ENCODE data around the gene KRT26.

Gene KRT26

GRCh38 chr17:40777971-40778370, 6.0 kb upstream of the KRT26 start:
- no peak overlapping the region for H3K27ac ChIP-seq
- DNase-seq, result no peak
- TF ChIP-seq CTCF (IDR thresholded peaks at IDR 0.05; ENCODE audit: low read depth, low read length), result no peak
- H3K4me3 ChIP-seq (ENCODE audit: low read depth, low read length), result no peak overlapping the region
- peaks cover 98% of the 10 kb centered on the region for H3K27me3 ChIP-seq (ENCODE audit: insufficient read depth, low read depth, severe bottlenecking)
- peaks cover 11% of the 10 kb centered on the region for H3K9me3 ChIP-seq (ENCODE audit: severe bottlenecking)
- no peaks in the 10 kb centered on the region for H3K36me3 ChIP-seq

GRCh38 chr17:40777459-40777858, 5.5 kb upstream of the KRT26 start:
- no peak for DNase-seq
- TF ChIP-seq CTCF (IDR thresholded peaks at IDR 0.05; ENCODE audit: low read depth, low read length), result no peak
- H3K9me3 ChIP-seq (ENCODE audit: severe bottlenecking), result peaks cover 11% of the 10 kb centered on the region
- no peak overlapping the region for H3K4me3 ChIP-seq (ENCODE audit: low read depth, low read length)
- no peak overlapping the region for H3K27ac ChIP-seq
- H3K36me3 ChIP-seq, result no peaks in the 10 kb centered on the region
- H3K27me3 ChIP-seq (ENCODE audit: insufficient read depth, low read depth, severe bottlenecking), result peaks cover 98% of the 10 kb centered on the region

GRCh38 chr17:40775945-40776344, 3.9 kb upstream of the KRT26 start:
- Histone ChIP-seq H3K27me3 (ENCODE audit: insufficient read depth, low read depth, severe bottlenecking) (peaks cover 98% of the 10 kb centered on the region), H3K27ac (no peak overlapping the region), H3K36me3 (no peaks in the 10 kb centered on the region), H3K9me3 (ENCODE audit: severe bottlenecking) (peaks cover 11% of the 10 kb centered on the region), H3K4me3 (ENCODE audit: low read depth, low read length) (no peak overlapping the region)
- no peak for TF ChIP-seq CTCF (IDR thresholded peaks at IDR 0.05; ENCODE audit: low read depth, low read length)
- DNase-seq, result no peak

- Histone ChIP-seq H3K27ac (no peak overlapping the region), H3K4me3 (ENCODE audit: low read depth, low read length) (no peak overlapping the region), H3K9me3 (ENCODE audit: severe bottlenecking) (peaks cover 29% of the 10 kb centered on the region), H3K27me3 (ENCODE audit: insufficient read depth, low read depth, severe bottlenecking) (peaks cover 65% of the 10 kb centered on the region), H3K36me3 (no peaks in the 10 kb centered on the region)
- TF ChIP-seq CTCF (IDR thresholded peaks at IDR 0.05; ENCODE audit: low read depth, low read length), result no peak
- no peak for DNase-seq
These were observed 6.3 kb downstream of the KRT26 start for GRCh38 chr17:40765657-40766056.

- no peak for DNase-seq
- no peak overlapping the region for H3K27ac ChIP-seq
- no peak overlapping the region for H3K4me3 ChIP-seq (ENCODE audit: low read depth, low read length)
- no peak for TF ChIP-seq CTCF (IDR thresholded peaks at IDR 0.05; ENCODE audit: low read depth, low read length)
- H3K36me3 ChIP-seq, result no peaks in the 10 kb centered on the region
- peaks cover 51% of the 10 kb centered on the region for H3K27me3 ChIP-seq (ENCODE audit: insufficient read depth, low read depth, severe bottlenecking)
- H3K9me3 ChIP-seq (ENCODE audit: severe bottlenecking), result peaks cover 47% of the 10 kb centered on the region
These were observed 8.2 kb downstream of the KRT26 start for GRCh38 chr17:40763752-40764151.
